Measurements from ENCODE around the gene ACP2. TPM values are rescaled to one million over a fixed set of nuclear protein-coding genes. Genes with fewer than 3 reads are reported as not detected.
"Not testable (repeated sequence)": the region's sequence is repeated elsewhere in the genome, so short reads cannot be mapped to it uniquely, and the experiment has no call there.

The ACP2 gene
- polyA plus RNA-seq, 6 donors from 2014 or later, result 1.6 to 8.1 (median 2.2) TPM; not detected in 1

GRCh38 chr11:47201015-47201414 lies 47.6 kb downstream of the ACP2 start:
- Mint-ChIP-seq H3K27me3 (peaks cover 0 to 13% (median 5%) of the 10 kb centered on the region in 3 donors), H3K4me1 (no peaks in the 10 kb centered on the region), H3K4me3 (peak overlapping the region in 1 of 8 donors; percentile 22), H3K9me3 (no peaks in the 10 kb centered on the region), H3K36me3 (no peaks in the 10 kb centered on the region), H3K27ac (no peak overlapping the region)
- ATAC-seq (ENCODE audit: low read depth in 2 of 2) (no peak), DNase-seq (no peak)

- H3K27ac Mint-ChIP-seq; H3K4me1 Mint-ChIP-seq; H3K9me3 Mint-ChIP-seq; DNase-seq; H3K36me3 Mint-ChIP-seq; ATAC-seq (ENCODE audit: low read depth in 2 of 2); H3K4me3 Mint-ChIP-seq: not testable (repeated sequence)
- peaks cover 0 to 19% (median 5%) of the 10 kb centered on the region in 3 donors for H3K27me3 Mint-ChIP-seq
Measured at GRCh38 chr11:47198161-47198560, 50.5 kb downstream of the ACP2 start.

- no peak for DNase-seq
- no peak overlapping the region for H3K27ac Mint-ChIP-seq
- no peak overlapping the region for H3K4me3 Mint-ChIP-seq
- ATAC-seq (ENCODE audit: low read depth in 2 of 2), result no peak
- no peaks in the 10 kb centered on the region for H3K36me3 Mint-ChIP-seq
- no peaks in the 10 kb centered on the region for H3K9me3 Mint-ChIP-seq
- H3K4me1 Mint-ChIP-seq, result peaks cover 1 to 7% (median 5%) of the 10 kb centered on the region in 3 donors
- peaks cover 0 to 34% (median 5%) of the 10 kb centered on the region in 3 donors for H3K27me3 Mint-ChIP-seq
Measured at GRCh38 chr11:47192111-47192510, 56.5 kb downstream of the ACP2 start.

GRCh38 chr11:47191137-47191536 lies 57.5 kb downstream of the ACP2 start:
- H3K4me3 Mint-ChIP-seq; ATAC-seq (ENCODE audit: low read depth in 2 of 2); DNase-seq; H3K36me3 Mint-ChIP-seq; H3K9me3 Mint-ChIP-seq: not testable (repeated sequence)
- Mint-ChIP-seq H3K27me3 (peaks cover 0 to 35% (median 5%) of the 10 kb centered on the region in 3 donors), H3K4me1 (peaks cover 6 to 12% (median 12%) of the 10 kb centered on the region in 3 donors), H3K27ac (peak overlapping the region in 1 of 6 donors; percentile 28)

Other genes with a start within 250 kb of the ACP2 start
- gene ARFGAP2, start 71.9 kb downstream of the ACP2 start, polyA plus RNA-seq (ENCODE audit: low read depth in 6 of 6), result 100 to 1,000 TPM in 3 of 6 donors, 10 to 100 TPM in 3; 87.2 to 127 (median 100) TPM
- gene PACSIN3, start 62.4 kb downstream of the ACP2 start, polyA plus RNA-seq (ENCODE audit: low read depth in 6 of 6), result under 1 TPM in 2 of 6 donors, not detected in 4; 0.41 to 0.49 TPM
- gene DDB2, start 33.8 kb downstream of the ACP2 start, polyA plus RNA-seq (ENCODE audit: low read depth in 6 of 6), result 10 to 100 TPM in 5 of 6 donors, 1 to 10 TPM in 1; 6.5 to 25.3 (median 22.9) TPM
- gene NR1H3, start 9.2 kb upstream of the ACP2 start, polyA plus RNA-seq (ENCODE audit: low read depth in 6 of 6), result 10 to 100 TPM in 1 of 6 donors, 1 to 10 TPM in 5; 3.2 to 12.5 (median 5.2) TPM
- 10 to 100 TPM; 12.1 to 24.8 (median 16.4) TPM for gene MADD, start 21.3 kb upstream of the ACP2 start, polyA plus RNA-seq (ENCODE audit: low read depth in 6 of 6)
- not detected for gene MYBPC3, start 103.9 kb upstream of the ACP2 start, polyA plus RNA-seq (ENCODE audit: low read depth in 6 of 6)
- 10 to 100 TPM; 42.8 to 74.6 (median 51.7) TPM for gene SPI1, start 129.7 kb upstream of the ACP2 start, polyA plus RNA-seq (ENCODE audit: low read depth in 6 of 6)
- 10 to 100 TPM in 5 of 6 donors, 1 to 10 TPM in 1; 7.5 to 21.9 (median 17.2) TPM for gene SLC39A13, start 159.8 kb upstream of the ACP2 start, polyA plus RNA-seq (ENCODE audit: low read depth in 6 of 6)
- gene PSMC3, start 177.6 kb upstream of the ACP2 start, polyA plus RNA-seq (ENCODE audit: low read depth in 6 of 6), result 100 to 1,000 TPM in 2 of 6 donors, 10 to 100 TPM in 4; 78.6 to 109 (median 95.1) TPM
- gene RAPSN, start 200.3 kb upstream of the ACP2 start, polyA plus RNA-seq (ENCODE audit: low read depth in 6 of 6), result not detected

All from naive B cell (primary cell).